HK-2 (cell line): Measurements from ENCODE around the gene KBTBD3.

Source experiments
- DNase-seq: peaks from one replicate; pipeline ENCODE4 v3.0.0-alpha.2; 2018; ENCODE audit not compliant: unreplicated experiment

KBTBD3 gene

GRCh38 chr11:106076919-106077608 is at the start of gene KBTBD3:
Gene KBTBD3 (minus strand): TSS chr11:106077347. CDS start chr11:106059097, 18,250 bp downstream.
- DNase-seq: peak; percentile 96

GRCh38 chr11:106121570-106122320 is 44.6 kb upstream of the KBTBD3 start:
- no peak for DNase-seq

GRCh38 chr11:106105986-106106385 is 28.8 kb upstream of the KBTBD3 start:
- no peak for DNase-seq

- DNase-seq: no peak
These were observed 24.7 kb upstream of the KBTBD3 start for GRCh38 chr11:106101819-106102218.

GRCh38 chr11:106101370-106101769 is 24.2 kb upstream of the KBTBD3 start:
- DNase-seq: no peak

- DNase-seq: no peak
These were observed 21.9 kb upstream of the KBTBD3 start for GRCh38 chr11:106098893-106099553.

GRCh38 chr11:106092446-106092845 is 15.3 kb upstream of the KBTBD3 start:
- DNase-seq: no peak

- no peak for DNase-seq
These were observed 14.5 kb upstream of the KBTBD3 start for GRCh38 chr11:106091480-106092123.

- DNase-seq: no peak
These were observed 11.7 kb upstream of the KBTBD3 start for GRCh38 chr11:106088896-106089295.

GRCh38 chr11:106087815-106088435 is 10.8 kb upstream of the KBTBD3 start:
- DNase-seq: peak; percentile 14

GRCh38 chr11:106086850-106087249 is 9.7 kb upstream of the KBTBD3 start:
- DNase-seq: no peak

GRCh38 chr11:106086135-106086534 is 9.0 kb upstream of the KBTBD3 start:
- no peak for DNase-seq

- no peak for DNase-seq
These were observed 4.9 kb upstream of the KBTBD3 start for GRCh38 chr11:106082096-106082495.

- peak; percentile 7 for DNase-seq
These were observed 685 bp upstream of the KBTBD3 start, which contains the start of gene AASDHPPT for GRCh38 chr11:106077609-106078455. Gene AASDHPPT (plus strand): TSS chr11:106077662. CDS start chr11:106077711, 49 bp downstream.

GRCh38 chr11:106076171-106076918 is 802 bp downstream of the KBTBD3 start:
- DNase-seq: peak; percentile 2

GRCh38 chr11:106072804-106073203 is 4.3 kb downstream of the KBTBD3 start:
- DNase-seq: no peak

GRCh38 chr11:106070606-106071005 is 6.5 kb downstream of the KBTBD3 start:
- DNase-seq: no peak

- no peak for DNase-seq
These were observed 14.1 kb downstream of the KBTBD3 start for GRCh38 chr11:106063009-106063408.

GRCh38 chr11:106061954-106062949 is 14.9 kb downstream of the KBTBD3 start:
- DNase-seq: no peak
